AG04449 (cell line): ENCODE data around the gene WDR7.

Experiments used
- CTCF ChIA-PET: fragments of 350-600 bp; formaldehyde crosslinking; extraction: SDS; loops from one replicate; lab custom pipeline; 2021; ENCODE audit warnings: antibody characterized with exemption; lab: Yijun Ruan, JAX
- POLR2A ChIA-PET: fragments of 400-600, 350-600 bp; formaldehyde crosslinking; extraction: SDS; loops from one replicate; lab custom pipeline; 2020; ENCODE audit warnings: antibody characterized with exemption, inconsistent platforms; lab: Yijun Ruan, JAX
- DNase-seq: peaks from one replicate; pipeline ENCODE4 v3.0.0-alpha.2; 2010; ENCODE audit warnings: low read depth, low spot score
- H3K4me3 ChIP-seq: 2 replicates; pipeline ENCODE4 v1.5.1; 2011; ENCODE audit warnings: low read depth, mild to moderate bottlenecking, control low read depth, low read length
- TF ChIP-seq, protein P1 (sequence below): IDR thresholded peaks from one replicate; pipeline ENCODE4 v1.5.1; 2011; ENCODE audit warnings: mild to moderate bottlenecking, moderate library complexity, low read length, control low read depth, inconsistent platforms; ENCODE audit not compliant: insufficient read depth; ENCODE audit errors: missing control alignments

The WDR7 gene

DNA sequence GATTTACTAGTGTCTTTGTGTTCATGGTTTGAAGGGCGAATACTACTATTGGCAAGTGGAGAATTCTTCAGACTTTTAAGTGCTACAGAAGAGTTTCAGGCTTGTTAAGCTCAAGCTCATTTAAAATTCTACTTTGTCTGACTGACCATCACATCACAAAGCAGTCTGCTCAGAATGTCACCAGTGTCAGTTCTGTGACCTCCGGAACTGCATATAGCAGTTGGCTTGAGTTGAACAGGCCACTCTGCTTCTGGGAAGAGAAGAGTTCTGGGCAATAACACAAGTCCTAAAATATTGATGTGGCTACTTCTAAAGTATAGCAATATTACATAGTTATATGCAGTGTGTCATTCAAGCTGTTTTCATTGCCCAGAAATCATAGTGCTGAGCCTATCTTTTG lies 250.8 kb downstream of the WDR7 start:
- no peak overlapping the region for H3K4me3 ChIP-seq
- ChIA-PET POLR2A (no interaction called here), CTCF (no interaction called here)
- DNase-seq = no peak
- TF ChIP-seq, protein P1, sequence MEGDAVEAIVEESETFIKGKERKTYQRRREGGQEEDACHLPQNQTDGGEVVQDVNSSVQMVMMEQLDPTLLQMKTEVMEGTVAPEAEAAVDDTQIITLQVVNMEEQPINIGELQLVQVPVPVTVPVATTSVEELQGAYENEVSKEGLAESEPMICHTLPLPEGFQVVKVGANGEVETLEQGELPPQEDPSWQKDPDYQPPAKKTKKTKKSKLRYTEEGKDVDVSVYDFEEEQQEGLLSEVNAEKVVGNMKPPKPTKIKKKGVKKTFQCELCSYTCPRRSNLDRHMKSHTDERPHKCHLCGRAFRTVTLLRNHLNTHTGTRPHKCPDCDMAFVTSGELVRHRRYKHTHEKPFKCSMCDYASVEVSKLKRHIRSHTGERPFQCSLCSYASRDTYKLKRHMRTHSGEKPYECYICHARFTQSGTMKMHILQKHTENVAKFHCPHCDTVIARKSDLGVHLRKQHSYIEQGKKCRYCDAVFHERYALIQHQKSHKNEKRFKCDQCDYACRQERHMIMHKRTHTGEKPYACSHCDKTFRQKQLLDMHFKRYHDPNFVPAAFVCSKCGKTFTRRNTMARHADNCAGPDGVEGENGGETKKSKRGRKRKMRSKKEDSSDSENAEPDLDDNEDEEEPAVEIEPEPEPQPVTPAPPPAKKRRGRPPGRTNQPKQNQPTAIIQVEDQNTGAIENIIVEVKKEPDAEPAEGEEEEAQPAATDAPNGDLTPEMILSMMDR = no peak

DNA sequence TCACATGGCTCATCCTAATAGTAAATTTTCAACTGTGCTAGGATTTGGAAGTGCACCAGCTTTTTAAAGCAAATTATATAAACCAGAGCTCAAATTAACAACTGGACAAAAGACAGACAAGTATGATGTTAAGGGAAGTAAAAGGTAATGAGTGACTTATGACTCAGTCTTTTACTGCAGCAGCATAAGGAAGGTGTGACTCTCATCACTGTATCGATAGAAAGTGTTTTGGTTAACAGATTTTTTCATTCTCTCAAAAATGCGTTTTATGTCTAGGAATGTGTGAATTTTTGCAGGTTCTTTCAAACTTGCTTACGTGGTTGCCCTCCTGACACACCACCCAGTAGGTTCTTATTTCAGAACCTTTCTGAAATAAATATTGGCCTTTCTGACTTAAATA lies 251.5 kb downstream of the WDR7 start:
- POLR2A ChIA-PET = no interaction called here
- no peak overlapping the region for H3K4me3 ChIP-seq
- no peak for DNase-seq
- TF ChIP-seq, protein P1 = no peak
- CTCF ChIA-PET = no interaction called here

DNA sequence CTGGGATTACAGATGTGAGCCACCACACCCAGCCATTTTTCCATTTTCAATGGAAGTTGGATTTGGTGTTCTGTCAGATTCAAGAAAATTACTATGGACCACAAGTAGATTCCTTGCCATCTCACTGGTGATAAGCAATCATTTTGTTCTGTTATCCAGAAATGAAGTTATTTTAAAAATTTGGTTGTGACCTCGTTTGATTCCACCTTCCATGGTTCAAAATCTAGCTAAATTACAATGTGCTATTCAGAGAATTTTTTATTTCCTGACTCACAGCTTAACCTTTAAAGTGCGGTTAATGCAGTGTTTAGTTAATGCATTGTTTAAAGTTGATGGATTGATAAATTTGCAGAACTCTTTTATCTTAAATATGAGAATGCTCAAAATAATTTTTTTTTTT lies 252.5 kb downstream of the WDR7 start:
- no peak overlapping the region for H3K4me3 ChIP-seq
- TF ChIP-seq, protein P1 = no peak
- ChIA-PET POLR2A (interaction anchor here (0.7 kb wide), 1 partner anchor 71 kb away, joined by 3 read pairs; no protein-coding TSS in a partner anchor), CTCF (interaction anchor here (1.1 kb wide), 1 partner anchor 34 kb away, joined by 3 read pairs; no protein-coding TSS in a partner anchor)
- no peak for DNase-seq

DNA sequence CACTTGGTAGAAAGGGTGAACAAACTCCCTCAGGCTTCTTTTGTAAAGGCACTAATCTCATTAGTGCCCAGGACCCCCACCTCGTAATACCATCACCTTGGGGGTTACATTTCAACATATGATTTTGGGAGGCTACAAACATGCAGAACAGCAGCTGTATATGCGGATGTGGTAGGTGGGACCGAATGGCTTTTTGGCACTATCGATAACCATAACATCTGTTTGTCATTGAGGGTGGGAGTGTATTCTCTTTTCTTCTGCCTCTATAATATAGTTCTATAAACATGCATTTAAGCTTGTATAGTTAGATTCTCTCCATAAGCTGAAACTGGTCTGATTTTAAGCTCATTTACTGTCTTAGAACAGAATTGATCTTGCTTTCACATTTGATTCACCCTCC lies 256.6 kb downstream of the WDR7 start:
- H3K4me3 ChIP-seq = no peak overlapping the region
- ChIA-PET POLR2A (no interaction called here), CTCF (interaction anchor here (1.3 kb wide), 1 partner anchor 17 kb away, joined by 5 read pairs; no protein-coding TSS in a partner anchor)
- TF ChIP-seq, protein P1 = no peak
- DNase-seq = no peak

DNA sequence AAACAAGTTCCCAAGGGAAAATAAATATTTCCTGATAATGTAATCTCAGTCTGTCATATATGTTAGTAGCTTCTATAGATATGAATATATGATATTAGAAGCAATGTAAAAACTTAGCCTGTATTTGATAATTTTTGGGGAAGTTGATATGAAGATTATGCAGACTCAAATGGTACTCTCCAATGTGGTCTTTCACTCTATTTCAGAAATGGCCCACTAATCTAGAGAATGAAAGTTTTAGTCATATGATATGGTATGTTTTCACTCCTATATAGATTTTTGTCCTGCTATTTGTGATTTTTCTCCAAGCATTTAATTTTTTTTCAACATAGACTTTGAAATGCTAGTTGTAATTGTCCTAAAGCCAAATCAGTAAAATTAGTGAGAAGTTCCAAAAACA lies 259.1 kb downstream of the WDR7 start:
- CTCF ChIA-PET = no interaction called here
- no peak overlapping the region for H3K4me3 ChIP-seq
- POLR2A ChIA-PET = no interaction called here
- no peak for DNase-seq
- TF ChIP-seq, protein P1 = no peak

DNA sequence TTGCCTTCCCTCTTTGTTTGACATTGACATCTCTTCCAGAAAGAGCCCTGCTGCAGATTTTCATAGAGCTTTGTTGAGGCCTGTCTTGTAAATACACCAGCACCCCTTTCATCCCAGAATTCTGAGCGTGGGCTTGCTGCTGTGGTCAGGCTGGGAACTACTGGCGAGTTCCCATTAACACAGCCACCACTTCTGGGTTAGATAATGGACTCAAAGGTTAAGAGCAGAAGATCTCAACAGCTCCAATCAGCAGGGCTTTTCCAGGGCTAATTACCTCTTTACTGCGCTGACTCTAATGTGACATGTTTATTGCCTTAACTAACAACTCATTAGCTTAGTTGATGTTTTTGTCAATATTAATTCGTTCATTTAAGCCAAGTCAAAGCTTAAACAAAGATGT lies 259.8 kb downstream of the WDR7 start:
- CTCF ChIA-PET = no interaction called here
- POLR2A ChIA-PET = no interaction called here
- TF ChIP-seq, protein P1 = no peak
- no peak for DNase-seq
- no peak overlapping the region for H3K4me3 ChIP-seq
